ENCODE measurements around the gene MARF1. TPM values are rescaled to one million over a fixed set of nuclear protein-coding genes. Genes with fewer than 3 reads are reported as not detected.

The MARF1 gene
- total RNA-seq, 1 experiment from 2014 or later = 51.5 TPM

GRCh38 chr16:15597135-15597534, 45.8 kb downstream of the MARF1 start:
- no TSS peak for BruUV-seq (replicated peaks)
- ChIA-PET POLR2A (interaction anchor here (0.6 to 1.1 kb wide), 2 partner anchors 15 to 47 kb away, joined by 3 to 5 read pairs; no protein-coding TSS in a partner anchor), CTCF (no interaction called here)
- no peaks in the 10 kb centered on the region; the same call in 1 of the 2 replicates for H3K9me3 ChIP-seq (ENCODE audit: control insufficient read depth, insufficient read depth, low read depth, low read length)
- H3K36me3 ChIP-seq (ENCODE audit: control insufficient read depth, insufficient read depth, low read length) = peaks cover 7% of the 10 kb centered on the region
- DNase-seq (ENCODE audit: low read depth, low spot score) (no peak), ATAC-seq (0 out of 2 replicates have a peak, but pooled peaks have one; percentile 6)
- no peaks in the 10 kb centered on the region for H3K27me3 ChIP-seq (ENCODE audit: control insufficient read depth, insufficient read depth, low read length)
- H3K27ac ChIP-seq (ENCODE audit: low read length) = peak overlapping the region; percentile 1; the same call in 1 of the 2 replicates
- TF ChIP-seq TCF7L2 (IDR thresholded peaks at IDR 0.05; ENCODE audit: low read depth, low read length) = no peak
- no peak for TF ChIP-seq SIN3A (IDR thresholded peaks at IDR 0.05; ENCODE audit: borderline replicate concordance, insufficient read depth, low read depth, low read length)
- TF ChIP-seq REST (IDR thresholded peaks at IDR 0.05; ENCODE audit: insufficient read depth in 1 of 2, low read depth in 2 of 2, low read length in 1 of 2) = no peak
- no peak for TF ChIP-seq CTCF (IDR thresholded peaks at IDR 0.05)
- TF ChIP-seq POLR2AphosphoS5 (IDR thresholded peaks at IDR 0.05; ENCODE audit: low read depth, low read length) = no peak
- no peak overlapping the region for H3K4me3 ChIP-seq (ENCODE audit: low read depth in 2 of 2, low read length in 2 of 2)
- intact Hi-C loops (cut with micrococcal nuclease; ENCODE audit: unreplicated experiment) = loop anchor here (10.0 kb wide), 1 partner anchor 162 kb away; the partner anchor contains the start of gene BMERB1
- in situ Hi-C loops (cut with HindIII; ENCODE audit: low pct_unique_long_range_greater_than_20kb, low sequenced_read_pairs) = loop anchor here (5.0 kb wide), 1 partner anchor 90 kb away; no protein-coding TSS in a partner anchor
- H3K4me1 ChIP-seq (ENCODE audit: control insufficient read depth, insufficient read depth, low read length) = peaks cover 16% of the 10 kb centered on the region; the same call in 1 of the 2 replicates

GRCh38 chr16:15594711-15595320, 48.1 kb downstream of the MARF1 start:
- BruUV-seq (replicated peaks) = no TSS peak
- in situ Hi-C loops (cut with HindIII; ENCODE audit: low pct_unique_long_range_greater_than_20kb, low sequenced_read_pairs) = loop anchor here (5.0 kb wide), 1 partner anchor 88 kb away; no protein-coding TSS in a partner anchor
- no peak for TF ChIP-seq REST (IDR thresholded peaks at IDR 0.05; ENCODE audit: insufficient read depth in 1 of 2, low read depth in 2 of 2, low read length in 1 of 2)
- TF ChIP-seq CTCF (IDR thresholded peaks at IDR 0.05) = no peak
- no peak for TF ChIP-seq TCF7L2 (IDR thresholded peaks at IDR 0.05; ENCODE audit: low read depth, low read length)
- no peak for TF ChIP-seq SIN3A (IDR thresholded peaks at IDR 0.05; ENCODE audit: borderline replicate concordance, insufficient read depth, low read depth, low read length)
- intact Hi-C loops (cut with micrococcal nuclease; ENCODE audit: unreplicated experiment) = loop anchor here (5.0 to 10.0 kb wide), 2 partner anchors 47 to 160 kb away; partner anchors contain the start of genes BMERB1 and MARF1
- Histone ChIP-seq H3K4me3 (ENCODE audit: low read depth in 2 of 2, low read length in 2 of 2) (no peak overlapping the region), H3K36me3 (ENCODE audit: control insufficient read depth, insufficient read depth, low read length) (peaks cover 3% of the 10 kb centered on the region), H3K27ac (ENCODE audit: low read length) (peak overlapping the region; percentile 74), H3K9me3 (ENCODE audit: control insufficient read depth, insufficient read depth, low read depth, low read length) (no peaks in the 10 kb centered on the region; the same call in 1 of the 2 replicates), H3K27me3 (ENCODE audit: control insufficient read depth, insufficient read depth, low read length) (no peaks in the 10 kb centered on the region), H3K4me1 (ENCODE audit: control insufficient read depth, insufficient read depth, low read length) (peaks cover 25% of the 10 kb centered on the region)
- ChIA-PET CTCF (no interaction called here), POLR2A (no interaction called here)
- no peak for ATAC-seq
- DNase-seq (ENCODE audit: low read depth, low spot score) = no peak
